GM12873 (cell line): ENCODE results near the gene OR1K1.

Experiments
- TF ChIP-seq, protein P1 (sequence below): IDR thresholded peaks from 2 replicates; pipeline ENCODE4 v1.5.1; 2012; ENCODE audit warnings: low read depth, mild to moderate bottlenecking, moderate library complexity, low read length, control low read depth; ENCODE audit not compliant: insufficient read depth; ENCODE audit errors: missing control alignments

Gene OR1K1

DNA sequence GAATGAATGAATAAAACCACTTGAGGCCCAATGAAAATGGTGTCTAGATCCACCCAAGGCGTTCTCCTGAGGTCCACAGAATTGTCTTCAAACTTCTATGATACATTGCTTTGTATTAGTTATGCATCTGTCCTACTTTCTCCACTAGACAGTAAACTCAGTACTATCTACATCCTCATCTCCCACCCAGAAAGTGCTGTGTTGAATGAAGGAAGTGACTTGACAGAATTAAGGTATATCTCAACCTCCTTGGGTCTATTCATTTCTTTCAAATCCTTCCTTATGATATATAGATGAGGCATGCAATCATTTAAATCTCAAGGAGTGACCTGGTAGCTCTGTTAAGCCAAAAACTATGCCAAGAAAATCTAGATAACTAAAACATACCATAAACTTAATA, 44.2 kb downstream of the OR1K1 start:
- TF ChIP-seq, protein P1, sequence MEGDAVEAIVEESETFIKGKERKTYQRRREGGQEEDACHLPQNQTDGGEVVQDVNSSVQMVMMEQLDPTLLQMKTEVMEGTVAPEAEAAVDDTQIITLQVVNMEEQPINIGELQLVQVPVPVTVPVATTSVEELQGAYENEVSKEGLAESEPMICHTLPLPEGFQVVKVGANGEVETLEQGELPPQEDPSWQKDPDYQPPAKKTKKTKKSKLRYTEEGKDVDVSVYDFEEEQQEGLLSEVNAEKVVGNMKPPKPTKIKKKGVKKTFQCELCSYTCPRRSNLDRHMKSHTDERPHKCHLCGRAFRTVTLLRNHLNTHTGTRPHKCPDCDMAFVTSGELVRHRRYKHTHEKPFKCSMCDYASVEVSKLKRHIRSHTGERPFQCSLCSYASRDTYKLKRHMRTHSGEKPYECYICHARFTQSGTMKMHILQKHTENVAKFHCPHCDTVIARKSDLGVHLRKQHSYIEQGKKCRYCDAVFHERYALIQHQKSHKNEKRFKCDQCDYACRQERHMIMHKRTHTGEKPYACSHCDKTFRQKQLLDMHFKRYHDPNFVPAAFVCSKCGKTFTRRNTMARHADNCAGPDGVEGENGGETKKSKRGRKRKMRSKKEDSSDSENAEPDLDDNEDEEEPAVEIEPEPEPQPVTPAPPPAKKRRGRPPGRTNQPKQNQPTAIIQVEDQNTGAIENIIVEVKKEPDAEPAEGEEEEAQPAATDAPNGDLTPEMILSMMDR, result no peak

DNA sequence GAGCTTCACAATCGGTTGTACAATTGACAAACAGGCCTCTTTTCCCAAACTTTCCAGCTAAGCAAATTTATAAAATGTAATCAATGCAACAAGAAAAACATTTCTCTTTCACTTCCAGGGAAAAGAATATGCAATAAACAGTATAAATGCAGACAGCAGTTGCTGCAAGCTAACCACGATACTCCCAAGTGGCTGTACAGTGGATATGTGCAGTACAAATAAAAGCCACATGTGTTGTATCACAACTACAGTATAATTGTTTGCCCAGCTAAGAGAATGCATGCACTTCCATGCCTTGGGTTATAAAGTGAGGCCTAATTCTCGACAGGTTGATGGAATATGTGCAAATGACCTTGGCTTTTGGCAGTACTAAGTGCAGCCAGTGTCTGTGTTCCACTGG, 45.2 kb downstream of the OR1K1 start:
- TF ChIP-seq, protein P1, result no peak

DNA sequence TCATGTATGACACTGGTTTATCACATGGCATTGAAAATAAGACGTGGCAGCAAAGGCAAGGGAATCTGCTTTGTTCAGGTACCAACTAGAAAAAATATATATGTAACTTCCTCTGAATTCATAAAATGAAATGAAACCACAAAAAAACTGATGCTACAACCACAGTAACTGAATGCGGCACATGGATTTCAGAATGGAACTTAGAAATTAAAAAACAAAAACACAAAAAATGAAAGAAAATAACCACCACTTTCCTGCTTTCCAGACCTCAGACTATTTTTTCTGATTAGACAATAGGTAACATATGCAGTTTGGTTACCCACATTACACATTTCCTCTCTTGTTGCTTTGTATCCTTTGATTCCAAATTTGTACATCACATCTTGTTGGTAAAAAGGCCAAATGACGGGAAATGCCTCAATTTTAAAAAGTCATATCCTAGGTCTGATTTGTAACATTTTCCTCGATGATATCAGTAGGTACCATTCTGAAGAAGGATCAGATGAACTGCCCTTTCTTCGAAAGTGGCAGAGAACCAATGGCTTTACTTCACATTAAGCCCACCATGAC, 46.5 kb downstream of the OR1K1 start:
- TF ChIP-seq, protein P1, result no peak

DNA sequence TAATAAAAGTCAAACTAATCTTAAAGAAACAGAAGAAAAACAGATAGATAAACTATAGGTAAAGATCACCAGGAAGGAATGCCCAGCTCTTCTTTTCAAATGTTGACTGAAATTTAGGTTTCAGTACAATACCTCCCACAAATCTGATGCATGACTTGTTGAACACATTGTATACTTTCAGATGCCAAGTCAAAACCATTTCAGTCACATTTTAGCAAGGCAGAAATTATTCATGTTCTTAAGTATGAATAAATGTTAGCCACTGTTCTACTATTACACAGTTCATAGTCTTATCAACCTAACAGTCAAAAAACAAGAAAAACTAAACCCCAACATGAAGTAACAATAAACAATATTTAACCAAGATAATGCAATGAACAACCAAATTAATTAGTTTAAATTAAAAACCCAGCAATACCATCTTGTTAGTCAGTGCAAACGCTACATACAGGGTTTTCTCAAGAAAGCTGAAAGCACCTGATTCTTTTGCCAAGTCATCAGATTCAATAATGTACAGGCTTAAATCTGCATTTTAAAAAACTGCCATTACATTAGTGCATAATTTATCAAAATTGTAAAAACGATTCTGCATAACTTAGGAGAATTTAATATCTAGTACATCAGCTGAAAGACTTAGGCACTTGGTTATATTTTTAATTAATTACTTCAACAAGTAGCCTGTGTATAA, 48.5 kb downstream of the OR1K1 start:
- TF ChIP-seq, protein P1, result no peak
